ENCODE measurements around the gene SLC6A1.

Gene SLC6A1

GRCh38 chr3:10975695-10976234 is 16.8 kb upstream of the SLC6A1 start:
- Mint-ChIP-seq H3K27ac (no peak overlapping the region), H3K27me3 (peaks cover 26 to 68% of the 10 kb centered on the region in 2 donors), H3K36me3 (ENCODE audit: insufficient read depth) (no peaks in the 10 kb centered on the region), H3K9me3 (no peaks in the 10 kb centered on the region), H3K4me3 (no peak overlapping the region), H3K4me1 (ENCODE audit: low read depth in 2 of 2) (peaks cover 0 to 2% of the 10 kb centered on the region in 2 donors)
- DNase-seq (no peak), ATAC-seq (replicated peaks) (no peak)

DNA sequence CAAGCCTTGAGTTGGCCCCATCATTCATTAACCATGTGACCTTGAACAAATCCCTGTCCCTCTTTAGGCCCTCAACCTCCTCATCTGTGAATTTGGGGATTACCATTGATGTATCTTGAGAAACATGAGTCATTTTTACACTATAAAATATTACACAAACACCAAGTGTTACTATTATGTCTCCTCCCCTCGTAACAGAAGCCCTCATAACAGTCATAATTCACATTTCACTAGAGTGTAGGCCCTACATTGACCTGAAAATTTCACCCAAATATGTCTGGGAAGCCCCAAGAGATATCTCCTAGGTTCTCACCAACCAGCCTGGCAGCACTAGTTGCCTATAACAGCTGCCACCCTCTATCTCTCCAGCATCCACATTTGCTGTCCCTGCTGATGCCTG is 15.8 kb upstream of the SLC6A1 start:
- no peaks in the 10 kb centered on the region for H3K36me3 Mint-ChIP-seq (ENCODE audit: insufficient read depth)
- ATAC-seq (replicated peaks) (no peak), DNase-seq (no peak)
- no peak overlapping the region for H3K4me3 Mint-ChIP-seq
- H3K27me3 Mint-ChIP-seq = peaks cover 26 to 70% of the 10 kb centered on the region in 2 donors
- peaks cover 0 to 2% of the 10 kb centered on the region in 2 donors for H3K4me1 Mint-ChIP-seq (ENCODE audit: low read depth in 2 of 2)
- H3K9me3 Mint-ChIP-seq = no peaks in the 10 kb centered on the region
- no peak overlapping the region for H3K27ac Mint-ChIP-seq

DNA sequence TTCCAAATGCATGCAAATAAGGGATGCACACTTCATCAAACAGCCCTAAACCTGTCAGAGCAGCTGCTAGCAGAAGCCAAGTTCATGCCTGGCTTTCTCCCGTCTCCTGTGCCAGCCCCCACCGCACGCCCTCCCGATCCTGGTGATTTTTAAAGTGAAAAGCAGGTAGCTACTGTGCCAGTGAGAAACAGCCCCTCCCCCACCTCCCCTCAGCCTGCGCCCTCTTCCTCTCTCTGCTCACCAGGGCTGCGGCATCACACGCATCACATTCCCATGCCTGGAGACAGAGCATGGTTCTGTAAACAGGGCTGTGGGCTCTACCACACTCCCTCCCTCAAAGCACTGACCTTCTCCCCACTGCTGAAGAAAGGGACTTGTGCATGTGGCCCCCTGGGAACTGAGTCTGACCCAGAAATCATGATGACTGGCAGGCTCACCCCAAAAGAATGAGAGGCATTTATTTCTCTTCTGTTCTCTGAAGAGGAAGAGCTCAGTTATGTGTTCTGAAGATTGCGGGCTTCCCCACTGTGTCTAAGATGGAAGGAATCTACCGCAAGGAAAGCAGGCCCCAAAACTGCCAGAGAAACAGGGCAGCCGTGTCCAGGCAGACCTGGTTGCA is 14.5 kb upstream of the SLC6A1 start:
- Mint-ChIP-seq H3K4me3 (no peak overlapping the region), H3K9me3 (no peaks in the 10 kb centered on the region), H3K4me1 (ENCODE audit: low read depth in 2 of 2) (no peaks in the 10 kb centered on the region), H3K27me3 (peaks cover 26 to 75% of the 10 kb centered on the region in 2 donors), H3K27ac (no peak overlapping the region), H3K36me3 (ENCODE audit: insufficient read depth) (peaks cover 3% of the 10 kb centered on the region)
- DNase-seq (no peak), ATAC-seq (replicated peaks) (no peak)

DNA sequence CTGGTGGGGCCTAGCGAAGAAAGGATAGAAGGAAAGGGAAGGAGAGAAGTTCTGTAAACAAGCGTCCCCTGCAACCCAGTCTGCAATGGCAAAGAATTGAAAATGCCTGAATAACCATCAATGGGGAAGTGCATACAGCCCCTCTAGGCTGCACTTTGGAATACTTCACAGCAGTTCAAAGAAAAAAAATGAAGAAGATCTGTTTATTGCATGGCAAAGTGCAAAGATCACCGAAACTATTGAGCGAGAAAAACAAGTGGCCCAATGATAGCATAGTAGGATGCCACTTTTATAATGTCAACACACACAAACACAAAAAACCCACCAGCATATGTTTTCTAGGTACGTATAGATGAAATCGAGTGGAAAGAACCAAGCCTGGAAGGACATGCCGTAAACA is 13.6 kb upstream of the SLC6A1 start:
- H3K4me1 Mint-ChIP-seq (ENCODE audit: low read depth in 2 of 2) = no peaks in the 10 kb centered on the region
- H3K27ac Mint-ChIP-seq = no peak overlapping the region
- DNase-seq (no peak), ATAC-seq (replicated peaks) (no peak)
- H3K27me3 Mint-ChIP-seq = peaks cover 26 to 66% of the 10 kb centered on the region in 2 donors
- no peaks in the 10 kb centered on the region for H3K9me3 Mint-ChIP-seq
- no peak overlapping the region for H3K4me3 Mint-ChIP-seq
- H3K36me3 Mint-ChIP-seq (ENCODE audit: insufficient read depth) = peaks cover 3% of the 10 kb centered on the region

GRCh38 chr3:10980312-10980711 is 12.2 kb upstream of the SLC6A1 start:
- DNase-seq (no peak), ATAC-seq (replicated peaks) (no peak)
- Mint-ChIP-seq H3K9me3 (no peaks in the 10 kb centered on the region), H3K36me3 (ENCODE audit: insufficient read depth) (peaks cover 3% of the 10 kb centered on the region), H3K4me1 (ENCODE audit: low read depth in 2 of 2) (no peaks in the 10 kb centered on the region), H3K27ac (no peak overlapping the region), H3K27me3 (peaks cover 19 to 57% of the 10 kb centered on the region in 2 donors), H3K4me3 (no peak overlapping the region)

GRCh38 chr3:10981031-10981430 is 11.5 kb upstream of the SLC6A1 start:
- Mint-ChIP-seq H3K4me3 (no peak overlapping the region), H3K36me3 (ENCODE audit: insufficient read depth) (peaks cover 3% of the 10 kb centered on the region)

DNA sequence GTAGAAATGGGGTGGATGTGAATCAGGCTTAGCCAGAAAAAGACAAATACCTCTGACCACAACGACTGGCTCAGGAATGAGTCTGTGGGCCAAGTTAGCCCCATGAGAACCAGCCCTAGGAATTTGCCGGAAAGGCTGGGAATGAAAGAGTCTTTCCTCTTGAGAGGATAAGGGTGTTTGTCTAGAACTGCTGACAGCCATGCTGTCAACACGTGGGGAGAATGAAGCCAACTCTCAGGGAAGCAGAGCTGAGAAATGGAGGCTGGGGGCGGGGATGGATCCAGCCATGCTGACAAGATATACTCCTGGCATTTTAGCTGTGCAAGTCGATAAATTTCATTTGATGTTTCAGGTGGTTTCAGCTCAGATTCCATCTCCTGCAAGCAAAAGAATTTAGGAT is 10.6 kb upstream of the SLC6A1 start:
- Mint-ChIP-seq H3K4me3 (no peak overlapping the region), H3K36me3 (ENCODE audit: insufficient read depth) (peaks cover 3% of the 10 kb centered on the region), H3K27me3 (peaks cover 20 to 49% of the 10 kb centered on the region in 2 donors), H3K27ac (no peak overlapping the region), H3K9me3 (no peaks in the 10 kb centered on the region), H3K4me1 (ENCODE audit: low read depth in 2 of 2) (no peaks in the 10 kb centered on the region)
- DNase-seq = no peak
- ATAC-seq (replicated peaks) = no peak

More at GRCh38 chr3:10981031-10981430, 11.5 kb upstream of the SLC6A1 start:
- H3K9me3 Mint-ChIP-seq = no peaks in the 10 kb centered on the region
- DNase-seq (no peak), ATAC-seq (replicated peaks) (no peak)
- peaks cover 19 to 55% of the 10 kb centered on the region in 2 donors for H3K27me3 Mint-ChIP-seq
- no peak overlapping the region for H3K27ac Mint-ChIP-seq
- no peaks in the 10 kb centered on the region for H3K4me1 Mint-ChIP-seq (ENCODE audit: low read depth in 2 of 2)

- Mint-ChIP-seq H3K4me3 (no peak overlapping the region), H3K27me3 (peaks cover 28 to 50% of the 10 kb centered on the region in 2 donors), H3K9me3 (no peaks in the 10 kb centered on the region), H3K36me3 (ENCODE audit: insufficient read depth) (peaks cover 3% of the 10 kb centered on the region), H3K27ac (no peak overlapping the region), H3K4me1 (ENCODE audit: low read depth in 2 of 2) (no peaks in the 10 kb centered on the region)
- DNase-seq = no peak
- ATAC-seq (replicated peaks) = no peak
Measured at GRCh38 chr3:10982782-10983181, 9.8 kb upstream of the SLC6A1 start.

DNA sequence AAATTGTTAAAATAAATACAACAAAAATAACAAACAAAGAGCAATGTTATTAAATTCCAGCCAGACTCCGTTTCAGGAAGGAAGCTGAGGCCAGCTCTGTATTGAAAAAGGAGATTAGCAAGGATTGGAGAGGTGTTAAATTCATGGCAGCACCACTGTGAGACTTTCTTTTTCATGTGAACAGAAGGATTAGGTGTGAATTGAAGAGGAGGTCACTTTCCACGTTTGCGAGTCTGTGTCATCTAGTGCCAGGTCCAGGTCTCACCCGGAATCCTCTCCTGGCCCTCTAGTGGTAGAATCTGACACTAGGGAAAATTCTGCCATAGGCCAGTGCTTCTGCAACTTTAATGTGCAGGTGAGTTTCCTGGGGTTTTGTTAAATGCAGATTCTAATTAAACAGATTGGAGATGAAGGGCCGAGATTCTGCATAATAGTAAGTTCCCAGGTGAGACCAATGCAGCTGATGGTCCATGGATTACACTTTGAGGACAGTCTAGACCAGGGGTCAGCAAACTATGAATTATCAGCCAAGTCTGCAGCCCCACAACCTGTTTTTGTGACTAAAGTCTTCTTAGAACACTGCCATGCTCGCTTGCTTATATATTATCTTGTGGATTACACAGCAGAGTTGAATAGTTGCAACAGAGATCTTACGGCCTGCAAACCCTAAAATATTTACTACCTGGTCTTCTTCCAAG is 9.2 kb upstream of the SLC6A1 start:
- ATAC-seq (replicated peaks) = no peak
- no peak overlapping the region for H3K4me3 Mint-ChIP-seq

GRCh38 chr3:10984371-10984896 is 8.1 kb upstream of the SLC6A1 start:
- Mint-ChIP-seq H3K4me3 (no peak overlapping the region), H3K27ac (no peak overlapping the region), H3K36me3 (ENCODE audit: insufficient read depth) (peaks cover 3% of the 10 kb centered on the region), H3K27me3 (peaks cover 31 to 51% of the 10 kb centered on the region in 2 donors), H3K4me1 (ENCODE audit: low read depth in 2 of 2) (no peaks in the 10 kb centered on the region), H3K9me3 (no peaks in the 10 kb centered on the region)
- ATAC-seq (replicated peaks) = no peak
- DNase-seq = no peak

More for the DNA sequence above, 9.2 kb upstream of the SLC6A1 start:
- no peaks in the 10 kb centered on the region for H3K4me1 Mint-ChIP-seq (ENCODE audit: low read depth in 2 of 2)
- H3K9me3 Mint-ChIP-seq = no peaks in the 10 kb centered on the region
- peaks cover 28 to 50% of the 10 kb centered on the region in 2 donors for H3K27me3 Mint-ChIP-seq
- H3K27ac Mint-ChIP-seq = no peak overlapping the region
- no peak for DNase-seq
- peaks cover 3% of the 10 kb centered on the region for H3K36me3 Mint-ChIP-seq (ENCODE audit: insufficient read depth)

DNA sequence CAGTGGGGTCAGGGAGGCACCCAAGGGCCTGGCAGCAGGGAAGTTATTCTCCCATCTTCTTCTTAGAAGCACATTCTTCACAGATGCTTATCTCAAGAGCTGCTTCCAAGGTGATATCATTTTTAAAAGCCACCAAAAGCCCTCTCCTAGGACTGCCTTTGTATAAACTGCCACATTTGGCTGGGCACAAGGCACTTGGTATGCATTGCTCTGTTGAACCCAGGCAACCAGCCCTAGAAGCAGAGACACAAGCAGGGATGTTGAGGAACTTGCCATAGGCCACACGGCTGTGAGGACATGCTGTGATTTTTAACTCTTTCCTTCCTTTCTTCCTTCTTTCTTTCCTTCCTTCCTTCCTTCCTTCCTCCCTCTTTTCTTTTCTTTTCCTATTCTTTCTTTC is 7.4 kb upstream of the SLC6A1 start:
- Mint-ChIP-seq H3K36me3 (ENCODE audit: insufficient read depth) (peaks cover 3% of the 10 kb centered on the region), H3K27ac (no peak overlapping the region), H3K4me1 (ENCODE audit: low read depth in 2 of 2) (no peaks in the 10 kb centered on the region), H3K9me3 (no peaks in the 10 kb centered on the region), H3K27me3 (peaks cover 35 to 57% of the 10 kb centered on the region in 2 donors), H3K4me3 (no peak overlapping the region)
- ATAC-seq (replicated peaks) = no peak
- no peak for DNase-seq

- H3K4me1 Mint-ChIP-seq (ENCODE audit: low read depth in 2 of 2) = peaks cover 0 to 2% of the 10 kb centered on the region in 2 donors
- peaks cover 3% of the 10 kb centered on the region for H3K36me3 Mint-ChIP-seq (ENCODE audit: insufficient read depth)
- no peak overlapping the region for H3K4me3 Mint-ChIP-seq
- H3K9me3 Mint-ChIP-seq = no peaks in the 10 kb centered on the region
- ATAC-seq (replicated peaks) (no peak), DNase-seq (no peak)
- H3K27ac Mint-ChIP-seq = no peak overlapping the region
- peaks cover 43 to 57% of the 10 kb centered on the region in 2 donors for H3K27me3 Mint-ChIP-seq
Measured at GRCh38 chr3:10986592-10986991, 6.0 kb upstream of the SLC6A1 start.

- H3K9me3 Mint-ChIP-seq = no peaks in the 10 kb centered on the region
- H3K4me3 Mint-ChIP-seq = no peak overlapping the region
- peaks cover 51 to 60% of the 10 kb centered on the region in 2 donors for H3K27me3 Mint-ChIP-seq
- H3K36me3 Mint-ChIP-seq (ENCODE audit: insufficient read depth) = no peaks in the 10 kb centered on the region
- no peak for ATAC-seq (replicated peaks)
- no peak for DNase-seq
- H3K27ac Mint-ChIP-seq = no peak overlapping the region
- peaks cover 0 to 5% of the 10 kb centered on the region in 2 donors for H3K4me1 Mint-ChIP-seq (ENCODE audit: low read depth in 2 of 2)
Measured at GRCh38 chr3:10988001-10988665, 4.4 kb upstream of the SLC6A1 start.

Measured in effector memory CD8-positive, alpha-beta T cell (primary cell).